A673 (cell line): ENCODE measurements around the gene PMEPA1.

Experiments
- CTCF ChIP-seq: fragments of 300-800, 200-600 bp; sonication (generic); conservative IDR thresholded peaks from 2 replicates; pipeline ENCODE4 v1.5.1; 2017; ENCODE audit warnings: low read depth, mild to moderate bottlenecking, antibody characterized with exemption, low read length, moderate library complexity, mixed read lengths
- EZH2 ChIP-seq: fragments of 200-600 bp; sonication (generic); IDR thresholded peaks from 2 replicates; pipeline ENCODE4 v1.6.1; 2017; ENCODE audit warnings: borderline replicate concordance, low read depth, mild to moderate bottlenecking, mixed read lengths, antibody characterized with exemption, low read length; ENCODE audit not compliant: poor library complexity, severe bottlenecking

- TF ChIP-seq CTCF (no peak), EZH2 (no peak)
Observed at GRCh38 chr20:57611586-57612311, 98.1 kb downstream of the PMEPA1 start.
